Nephron (organoid): ENCODE data around the gene SPC24.

Experiments
- H3K27ac Mint-ChIP-seq, 3 experiments: 2 replicates each; pipeline ENCODE4 v1.8.0; 2020; ENCODE audit warnings: mixed read lengths in 3 of 3, mild to moderate bottlenecking in 2 of 3, moderate library complexity in 1 of 3
- H3K27me3 Mint-ChIP-seq: 2 replicates; pipeline ENCODE4 v1.8.0; 2021; ENCODE audit warnings: low read depth, mild to moderate bottlenecking, moderate library complexity, mixed read lengths
- H3K36me3 Mint-ChIP-seq: 2 replicates; pipeline ENCODE4 v1.8.0; 2020; ENCODE audit warnings: low read depth, mixed read lengths
- H3K4me1 Mint-ChIP-seq: 2 replicates; pipeline ENCODE4 v1.8.0; 2020; ENCODE audit warnings: mixed read lengths
- H3K4me3 Mint-ChIP-seq, 3 experiments: 2 replicates each; pipeline ENCODE4 v1.8.0; 2020; ENCODE audit warnings: mild to moderate bottlenecking in 3 of 3, mixed read lengths in 3 of 3, moderate library complexity in 2 of 3
- H3K9me3 Mint-ChIP-seq: 2 replicates; pipeline ENCODE4 v1.8.0; 2020; ENCODE audit warnings: mixed read lengths
- TF ChIP-seq, protein P1 (sequence below), 3 experiments: fragments of 200-600 bp; sonication (generic); IDR thresholded peaks; one replicate each; pipeline ENCODE4 v1.5.0; 2021; ENCODE audit warnings: antibody characterized with exemption in 3 of 3; ENCODE audit not compliant: unreplicated experiment in 3 of 3

Gene SPC24

DNA sequence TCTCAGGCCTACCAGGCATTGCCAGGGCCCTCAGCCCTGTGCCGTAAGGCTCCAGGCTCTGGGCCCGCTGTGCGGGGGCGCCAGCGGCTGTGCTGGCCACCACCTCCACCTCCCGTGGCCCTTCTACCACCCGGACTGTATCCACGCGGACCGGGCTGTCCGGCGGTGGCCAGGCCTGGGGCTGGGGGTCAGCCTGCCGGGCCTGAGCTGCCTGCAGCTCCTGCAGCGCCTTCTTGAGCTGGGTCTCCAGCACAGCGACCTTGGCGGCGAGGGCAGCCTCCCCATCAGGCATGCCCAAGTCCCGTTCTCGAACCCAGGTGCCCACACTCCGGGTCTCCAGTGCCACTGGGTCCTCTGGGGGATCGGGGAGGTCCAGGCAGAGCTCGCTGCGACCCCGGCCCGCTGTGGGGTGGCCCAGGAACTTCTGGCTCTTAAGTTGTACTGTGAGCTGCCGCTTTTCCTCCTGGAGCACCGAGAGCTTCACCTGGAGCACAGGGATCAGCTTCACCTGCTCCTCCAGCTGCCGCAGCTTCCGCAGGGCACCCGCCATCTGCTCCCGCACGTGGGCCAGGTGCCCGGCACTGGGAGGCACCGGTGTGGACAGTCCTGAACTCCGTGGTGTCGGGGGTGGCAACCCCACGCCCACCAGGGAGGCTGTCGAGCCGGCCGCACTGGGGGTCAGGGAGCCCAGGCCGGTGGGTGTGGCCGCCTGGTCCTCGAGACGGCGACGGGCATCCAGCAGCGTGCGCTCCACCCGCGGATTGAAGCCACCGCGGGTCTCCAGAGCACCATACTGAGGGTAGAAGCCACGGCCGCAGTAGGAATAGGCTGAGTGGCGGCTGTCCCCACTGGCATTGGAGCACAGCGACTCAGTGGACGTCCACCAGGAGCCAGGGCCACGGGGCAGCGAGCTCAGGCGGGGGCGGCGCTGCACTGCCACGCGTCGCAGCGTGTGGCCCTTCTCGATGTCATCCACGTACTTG is 37.7 kb upstream of the SPC24 start:
- TF ChIP-seq, protein P1, sequence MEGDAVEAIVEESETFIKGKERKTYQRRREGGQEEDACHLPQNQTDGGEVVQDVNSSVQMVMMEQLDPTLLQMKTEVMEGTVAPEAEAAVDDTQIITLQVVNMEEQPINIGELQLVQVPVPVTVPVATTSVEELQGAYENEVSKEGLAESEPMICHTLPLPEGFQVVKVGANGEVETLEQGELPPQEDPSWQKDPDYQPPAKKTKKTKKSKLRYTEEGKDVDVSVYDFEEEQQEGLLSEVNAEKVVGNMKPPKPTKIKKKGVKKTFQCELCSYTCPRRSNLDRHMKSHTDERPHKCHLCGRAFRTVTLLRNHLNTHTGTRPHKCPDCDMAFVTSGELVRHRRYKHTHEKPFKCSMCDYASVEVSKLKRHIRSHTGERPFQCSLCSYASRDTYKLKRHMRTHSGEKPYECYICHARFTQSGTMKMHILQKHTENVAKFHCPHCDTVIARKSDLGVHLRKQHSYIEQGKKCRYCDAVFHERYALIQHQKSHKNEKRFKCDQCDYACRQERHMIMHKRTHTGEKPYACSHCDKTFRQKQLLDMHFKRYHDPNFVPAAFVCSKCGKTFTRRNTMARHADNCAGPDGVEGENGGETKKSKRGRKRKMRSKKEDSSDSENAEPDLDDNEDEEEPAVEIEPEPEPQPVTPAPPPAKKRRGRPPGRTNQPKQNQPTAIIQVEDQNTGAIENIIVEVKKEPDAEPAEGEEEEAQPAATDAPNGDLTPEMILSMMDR (IDR thresholded peaks at IDR 0.05; ENCODE audit: unreplicated experiment in 3 of 3) = no peak
- H3K4me1 Mint-ChIP-seq = peaks cover 22% of the 10 kb centered on the region
- no peaks in the 10 kb centered on the region for H3K9me3 Mint-ChIP-seq
- no peaks in the 10 kb centered on the region for H3K27me3 Mint-ChIP-seq
- peak overlapping the region in 1 of 3 experiments; percentile 39 for H3K27ac Mint-ChIP-seq
- peak overlapping the region in 1 of 3 experiments; percentile 52 for H3K4me3 Mint-ChIP-seq
- H3K36me3 Mint-ChIP-seq = peaks cover 24% of the 10 kb centered on the region

DNA sequence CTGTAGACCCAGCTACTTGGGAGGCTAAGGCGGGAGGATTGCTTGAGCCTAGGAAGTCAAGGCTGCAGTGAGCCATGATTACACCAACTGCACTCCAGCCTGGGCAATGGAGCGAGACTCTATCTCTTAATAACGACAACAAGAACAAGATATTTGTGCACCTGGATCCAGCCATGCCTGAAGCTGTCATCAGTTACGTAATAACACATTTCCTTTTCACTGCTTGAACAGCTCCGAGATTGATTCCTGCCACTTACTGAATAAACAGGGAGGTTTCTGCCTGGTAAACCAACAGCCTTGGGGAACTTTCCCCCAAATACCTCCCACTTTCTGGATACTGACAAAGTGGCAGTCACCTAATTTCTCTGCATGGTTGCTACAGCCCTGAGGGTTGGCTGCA is 36.4 kb upstream of the SPC24 start:
- no peaks in the 10 kb centered on the region for H3K27me3 Mint-ChIP-seq
- TF ChIP-seq, protein P1 (IDR thresholded peaks at IDR 0.05; ENCODE audit: unreplicated experiment in 3 of 3) = no peak
- peak overlapping the region; percentile 51 to 84 (median 59) for H3K27ac Mint-ChIP-seq
- peak overlapping the region in 2 of 3 experiments; percentile 47 to 63 for H3K4me3 Mint-ChIP-seq
- H3K9me3 Mint-ChIP-seq = no peaks in the 10 kb centered on the region
- H3K4me1 Mint-ChIP-seq = peaks cover 32% of the 10 kb centered on the region
- peaks cover 35% of the 10 kb centered on the region for H3K36me3 Mint-ChIP-seq

DNA sequence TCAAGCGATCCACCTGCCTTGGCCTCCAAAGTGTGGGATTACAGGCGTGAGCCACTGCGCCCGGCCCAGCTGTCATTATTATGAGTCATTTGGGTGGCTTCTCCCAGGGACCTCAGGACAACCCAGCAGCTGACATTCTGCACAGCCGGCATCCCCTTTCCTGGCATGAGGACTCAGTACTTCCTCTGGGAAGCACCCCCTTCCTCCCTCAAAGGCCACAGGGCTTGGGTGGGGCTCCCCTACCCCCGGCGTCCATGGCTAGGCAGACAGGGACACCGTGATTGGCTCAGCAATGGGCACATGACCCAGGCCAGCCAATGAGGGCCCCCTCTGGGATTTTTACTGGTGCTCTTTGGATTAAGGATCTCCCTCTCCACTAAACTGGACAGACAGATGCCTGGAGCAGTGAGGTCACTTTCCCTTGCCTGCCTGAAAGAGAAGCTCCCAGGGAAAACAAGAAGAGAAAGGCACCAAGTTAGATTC is 35.7 kb upstream of the SPC24 start:
- peak overlapping the region; percentile 51 to 84 (median 59) for H3K27ac Mint-ChIP-seq
- H3K36me3 Mint-ChIP-seq = peaks cover 40% of the 10 kb centered on the region

DNA sequence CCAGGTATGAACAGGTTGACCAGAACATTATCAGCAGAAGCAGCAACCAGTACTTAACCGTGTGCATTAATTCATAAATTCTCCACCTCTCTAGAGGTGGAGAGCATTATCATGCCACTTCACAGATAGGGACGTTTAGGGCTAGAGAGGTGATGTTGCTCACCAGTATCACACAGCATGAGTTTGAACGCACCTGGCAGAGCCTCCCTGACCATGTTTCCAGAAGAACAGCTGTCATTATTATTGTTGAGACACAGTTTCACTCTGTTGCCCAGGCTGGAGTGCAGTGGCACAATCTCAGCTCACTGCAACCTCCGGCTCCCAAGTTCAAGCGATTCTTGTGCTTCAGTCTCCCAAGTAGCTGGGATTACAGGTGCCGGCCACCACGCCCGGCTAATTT is 34.9 kb upstream of the SPC24 start:
- Mint-ChIP-seq H3K4me3 (no peak overlapping the region), H3K27me3 (no peaks in the 10 kb centered on the region), H3K36me3 (peaks cover 45% of the 10 kb centered on the region), H3K27ac (peak overlapping the region in 2 of 3 experiments; percentile 45 to 71), H3K9me3 (no peaks in the 10 kb centered on the region), H3K4me1 (peaks cover 35% of the 10 kb centered on the region)
- TF ChIP-seq, protein P1 (IDR thresholded peaks at IDR 0.05; ENCODE audit: unreplicated experiment in 3 of 3) = no peak

More for the DNA sequence above, 35.7 kb upstream of the SPC24 start:
- peak overlapping the region in 2 of 3 experiments; percentile 47 to 63 for H3K4me3 Mint-ChIP-seq
- no peaks in the 10 kb centered on the region for H3K9me3 Mint-ChIP-seq
- TF ChIP-seq, protein P1 (IDR thresholded peaks at IDR 0.05; ENCODE audit: unreplicated experiment in 3 of 3) = no peak
- no peaks in the 10 kb centered on the region for H3K27me3 Mint-ChIP-seq
- H3K4me1 Mint-ChIP-seq = peaks cover 38% of the 10 kb centered on the region

DNA sequence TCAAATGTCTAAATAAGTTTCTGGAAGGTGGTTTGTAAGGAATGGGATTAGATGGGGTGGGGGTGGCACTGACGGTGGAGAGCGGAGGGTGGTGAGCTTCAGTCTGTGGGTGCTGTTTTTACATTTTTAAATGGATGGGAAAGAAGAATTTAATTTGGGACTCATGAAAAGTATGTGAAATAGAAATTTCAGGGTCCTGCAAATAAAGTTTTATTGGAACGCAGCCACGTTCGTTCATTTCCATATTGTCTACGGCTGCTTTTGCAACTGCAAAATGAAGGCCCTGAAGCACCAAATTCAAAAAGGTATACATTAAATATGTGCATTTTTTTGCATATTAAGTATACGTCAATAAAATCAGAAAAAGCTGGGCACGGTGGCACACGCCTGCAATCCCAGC is 31.9 kb upstream of the SPC24 start:
- TF ChIP-seq, protein P1 (IDR thresholded peaks at IDR 0.05; ENCODE audit: unreplicated experiment in 3 of 3) = no peak
- H3K27me3 Mint-ChIP-seq = no peaks in the 10 kb centered on the region
- peaks cover 4% of the 10 kb centered on the region for H3K9me3 Mint-ChIP-seq
- peak overlapping the region in 1 of 3 experiments; percentile 19 for H3K4me3 Mint-ChIP-seq
- peak overlapping the region; percentile 21 to 66 (median 32) for H3K27ac Mint-ChIP-seq
- H3K36me3 Mint-ChIP-seq = peaks cover 52% of the 10 kb centered on the region
- H3K4me1 Mint-ChIP-seq = peaks cover 33% of the 10 kb centered on the region
